ENCODE measurements around the gene ANKS3.

Gene ANKS3

DNA sequence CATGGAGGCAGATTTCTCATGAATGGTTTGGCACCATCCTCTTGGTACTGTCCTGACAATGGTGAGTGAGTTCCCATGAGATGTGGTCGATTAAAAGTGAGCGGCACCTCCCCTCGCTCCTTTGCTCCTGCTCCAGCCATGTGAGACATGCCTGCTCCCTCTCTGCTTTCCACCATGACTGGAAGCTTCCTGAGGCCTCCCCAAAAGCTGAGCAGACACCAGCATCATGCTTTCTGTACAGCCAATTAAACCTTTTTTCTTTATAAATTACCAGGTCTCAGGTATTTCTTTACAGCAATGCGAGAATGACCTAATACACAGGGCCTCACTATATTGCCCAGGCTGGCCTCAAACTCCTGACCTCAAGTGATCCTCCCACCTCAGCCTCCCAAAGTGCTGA is 20.8 kb upstream of the ANKS3 start:
- TF ChIP-seq, protein P1, sequence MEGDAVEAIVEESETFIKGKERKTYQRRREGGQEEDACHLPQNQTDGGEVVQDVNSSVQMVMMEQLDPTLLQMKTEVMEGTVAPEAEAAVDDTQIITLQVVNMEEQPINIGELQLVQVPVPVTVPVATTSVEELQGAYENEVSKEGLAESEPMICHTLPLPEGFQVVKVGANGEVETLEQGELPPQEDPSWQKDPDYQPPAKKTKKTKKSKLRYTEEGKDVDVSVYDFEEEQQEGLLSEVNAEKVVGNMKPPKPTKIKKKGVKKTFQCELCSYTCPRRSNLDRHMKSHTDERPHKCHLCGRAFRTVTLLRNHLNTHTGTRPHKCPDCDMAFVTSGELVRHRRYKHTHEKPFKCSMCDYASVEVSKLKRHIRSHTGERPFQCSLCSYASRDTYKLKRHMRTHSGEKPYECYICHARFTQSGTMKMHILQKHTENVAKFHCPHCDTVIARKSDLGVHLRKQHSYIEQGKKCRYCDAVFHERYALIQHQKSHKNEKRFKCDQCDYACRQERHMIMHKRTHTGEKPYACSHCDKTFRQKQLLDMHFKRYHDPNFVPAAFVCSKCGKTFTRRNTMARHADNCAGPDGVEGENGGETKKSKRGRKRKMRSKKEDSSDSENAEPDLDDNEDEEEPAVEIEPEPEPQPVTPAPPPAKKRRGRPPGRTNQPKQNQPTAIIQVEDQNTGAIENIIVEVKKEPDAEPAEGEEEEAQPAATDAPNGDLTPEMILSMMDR (IDR thresholded peaks at IDR 0.05; ENCODE audit: low read depth, low read length): no peak
- H3K4me3 ChIP-seq (ENCODE audit: low read depth, low read length): no peak overlapping the region

DNA sequence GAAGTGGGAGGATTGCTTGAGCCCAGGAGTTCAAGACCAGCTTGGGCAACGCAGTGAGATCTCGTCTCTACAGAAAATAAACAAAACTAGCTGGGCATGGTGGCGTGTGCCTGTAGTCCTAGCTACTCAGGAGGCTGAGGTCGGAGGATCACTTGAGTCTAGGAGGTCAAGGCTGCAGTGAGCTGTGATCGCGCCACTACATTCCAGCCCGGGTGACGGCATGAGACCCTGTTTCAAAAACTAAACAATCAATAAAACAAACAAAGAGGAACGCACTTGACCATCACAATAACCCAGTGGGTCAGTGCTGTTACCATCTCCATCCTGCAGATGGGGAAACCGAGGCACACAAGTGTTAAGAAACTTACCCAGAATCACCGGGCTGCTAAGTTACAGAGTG is 19.2 kb upstream of the ANKS3 start:
- TF ChIP-seq, protein P1 (IDR thresholded peaks at IDR 0.05; ENCODE audit: low read depth, low read length): no peak
- H3K4me3 ChIP-seq (ENCODE audit: low read depth, low read length): no peak overlapping the region

DNA sequence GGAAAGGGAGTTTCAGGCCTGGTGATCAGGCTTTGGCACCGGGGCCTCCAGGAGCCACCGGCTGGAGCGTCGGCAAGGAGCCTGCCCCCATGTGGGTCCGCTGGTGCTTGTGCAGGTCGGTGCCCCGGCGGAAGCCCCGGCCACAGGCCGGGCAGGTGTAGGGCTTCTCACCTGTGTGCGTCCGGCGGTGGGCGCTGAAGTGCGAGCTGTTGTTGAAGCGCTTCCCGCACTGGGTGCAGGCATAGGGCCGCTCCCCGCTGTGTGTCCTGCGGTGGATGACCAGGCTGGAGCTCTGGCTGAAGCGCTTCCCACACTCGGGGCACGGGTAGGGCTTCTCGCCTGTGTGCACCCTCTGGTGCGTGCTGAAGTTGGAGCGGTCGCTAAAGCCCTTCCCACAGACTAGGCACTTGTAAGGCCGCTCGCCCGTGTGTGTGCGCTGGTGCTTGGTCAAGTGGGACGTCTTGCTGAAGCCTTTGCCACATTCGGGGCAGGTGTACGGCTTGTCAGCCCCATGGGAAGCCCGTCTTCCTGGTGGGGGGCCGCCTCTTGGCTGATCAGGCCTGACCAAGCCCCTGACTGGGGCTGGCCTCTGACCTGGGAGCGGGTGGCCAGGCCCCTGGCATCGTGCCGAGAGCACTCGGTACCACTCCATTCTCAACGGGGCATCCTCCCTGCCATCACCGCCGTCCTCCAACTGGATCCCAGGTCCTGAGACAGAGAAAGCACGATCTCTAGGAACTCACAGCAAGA is 18.5 kb upstream of the ANKS3 start:
- TF ChIP-seq, protein P1 (IDR thresholded peaks at IDR 0.05; ENCODE audit: low read depth, low read length): no peak
- H3K4me3 ChIP-seq (ENCODE audit: low read depth, low read length): no peak overlapping the region

DNA sequence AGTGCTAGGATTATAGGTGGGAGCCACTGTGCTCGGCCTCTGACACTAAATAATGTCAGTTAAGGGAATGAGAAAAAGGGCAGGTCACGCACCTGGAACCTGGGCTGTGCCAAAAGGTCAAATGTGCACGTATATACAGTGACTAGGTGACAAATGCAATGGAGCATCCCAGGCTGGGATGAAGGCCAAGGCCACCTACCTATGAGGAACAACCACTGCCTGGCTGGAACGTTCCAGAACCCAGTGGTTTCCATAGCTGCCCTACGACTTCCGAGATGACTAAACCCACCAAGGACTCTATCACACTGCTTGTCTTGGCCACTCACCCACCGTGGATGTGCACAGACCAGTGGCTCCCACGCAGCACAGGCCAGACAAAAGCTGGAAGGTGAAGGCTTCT is 16.8 kb upstream of the ANKS3 start:
- TF ChIP-seq, protein P1 (IDR thresholded peaks at IDR 0.05; ENCODE audit: low read depth, low read length): no peak
- no peak overlapping the region for H3K4me3 ChIP-seq (ENCODE audit: low read depth, low read length)

DNA sequence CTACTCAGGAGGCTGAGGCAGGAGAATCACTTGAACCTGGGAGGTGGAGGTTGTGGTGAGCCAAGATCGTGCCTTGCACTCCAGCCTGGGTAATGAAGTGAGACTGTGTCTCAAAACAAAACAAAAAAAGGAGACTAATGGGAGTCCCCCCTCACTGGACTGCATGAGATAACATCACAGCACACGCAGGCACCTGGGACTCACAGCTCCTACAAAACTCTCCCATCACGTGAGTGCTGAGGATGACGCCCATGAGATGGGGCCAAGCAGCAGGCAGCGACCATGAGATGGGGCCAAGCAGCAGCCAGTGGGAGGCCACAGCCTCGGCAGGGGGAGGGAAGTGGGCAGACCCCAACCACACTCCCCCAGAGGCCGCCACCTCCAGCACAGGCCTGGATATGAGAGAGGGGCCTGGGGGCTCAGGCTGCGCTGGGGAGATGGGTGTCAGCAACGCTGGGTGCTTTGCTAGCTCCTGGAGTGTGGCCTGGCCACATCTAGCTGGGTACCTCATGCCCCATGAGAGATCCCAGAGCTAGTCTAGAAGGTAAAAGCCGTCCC is 15.7 kb upstream of the ANKS3 start:
- H3K4me3 ChIP-seq (ENCODE audit: low read depth, low read length): no peak overlapping the region
- TF ChIP-seq, protein P1 (IDR thresholded peaks at IDR 0.05; ENCODE audit: low read depth, low read length): no peak

DNA sequence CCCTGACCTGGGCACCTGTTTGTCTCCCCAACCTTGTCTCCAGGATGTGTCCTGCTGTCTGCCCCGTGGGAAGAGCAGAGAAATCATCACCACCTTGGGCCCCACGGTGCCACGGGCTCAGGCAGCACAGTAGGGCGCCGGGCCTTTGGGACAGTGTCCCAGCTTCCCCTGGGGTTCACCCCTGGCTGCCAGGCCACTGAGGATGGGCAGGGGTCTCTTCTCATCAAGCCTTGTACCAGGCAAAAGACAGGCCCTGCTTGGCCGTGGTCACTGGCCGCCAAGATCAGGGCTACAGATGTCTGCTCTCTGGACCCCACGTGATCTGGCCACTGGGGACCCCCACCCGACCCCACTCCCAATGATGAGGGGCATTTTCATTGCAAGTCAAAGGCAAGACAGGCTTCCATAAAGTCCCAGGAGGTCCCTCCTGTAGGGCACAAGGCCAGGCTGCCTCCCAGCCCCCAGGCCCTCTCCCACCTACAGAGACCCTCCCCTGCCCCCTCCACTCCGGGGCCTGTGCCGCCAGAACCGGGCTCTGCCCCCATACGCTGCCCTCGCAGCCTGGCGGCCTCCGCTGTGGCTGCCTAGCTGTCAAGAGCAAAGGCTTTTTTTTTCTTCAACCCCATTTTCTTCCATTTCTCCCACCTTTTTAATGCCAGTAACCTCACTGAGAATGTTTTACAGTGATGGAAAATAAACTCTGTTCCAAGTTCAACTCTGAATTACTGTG is 14.8 kb upstream of the ANKS3 start:
- TF ChIP-seq, protein P1 (IDR thresholded peaks at IDR 0.05; ENCODE audit: low read depth, low read length): no peak
- no peak overlapping the region for H3K4me3 ChIP-seq (ENCODE audit: low read depth, low read length)
